Hematopoietic multipotent progenitor cell treated with erythropoietin and hydrocortisone succinate and interleukin-3 and kit ligand, for 15 days (in vitro differentiated cells): ENCODE results near the gene LAPTM4A.

Experiments used
- DNase-seq: peaks from one replicate; pipeline ENCODE4 v3.0.0-alpha.2; 2015; ENCODE audit warnings: low spot score

LAPTM4A gene

DNA sequence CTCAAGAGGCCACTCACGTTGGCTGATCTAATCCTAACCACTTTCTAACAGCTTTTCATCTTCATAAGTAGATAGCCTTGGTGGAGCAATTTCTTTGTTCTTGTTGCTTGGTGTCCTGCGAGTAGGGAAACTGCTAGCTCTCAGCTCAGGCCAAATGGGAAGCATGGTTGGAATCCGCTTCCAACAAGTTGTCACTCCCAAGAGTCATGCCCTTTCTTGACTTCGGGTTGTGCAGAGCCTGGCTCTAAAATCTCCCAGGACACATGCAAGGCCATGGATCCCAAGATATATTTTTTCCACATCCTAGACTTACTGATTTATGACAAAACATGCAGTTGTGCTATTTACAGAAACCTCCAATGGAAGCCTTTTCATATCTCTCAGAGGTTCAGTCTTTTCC is 31.7 kb downstream of the LAPTM4A start:
- DNase-seq = no peak

DNA sequence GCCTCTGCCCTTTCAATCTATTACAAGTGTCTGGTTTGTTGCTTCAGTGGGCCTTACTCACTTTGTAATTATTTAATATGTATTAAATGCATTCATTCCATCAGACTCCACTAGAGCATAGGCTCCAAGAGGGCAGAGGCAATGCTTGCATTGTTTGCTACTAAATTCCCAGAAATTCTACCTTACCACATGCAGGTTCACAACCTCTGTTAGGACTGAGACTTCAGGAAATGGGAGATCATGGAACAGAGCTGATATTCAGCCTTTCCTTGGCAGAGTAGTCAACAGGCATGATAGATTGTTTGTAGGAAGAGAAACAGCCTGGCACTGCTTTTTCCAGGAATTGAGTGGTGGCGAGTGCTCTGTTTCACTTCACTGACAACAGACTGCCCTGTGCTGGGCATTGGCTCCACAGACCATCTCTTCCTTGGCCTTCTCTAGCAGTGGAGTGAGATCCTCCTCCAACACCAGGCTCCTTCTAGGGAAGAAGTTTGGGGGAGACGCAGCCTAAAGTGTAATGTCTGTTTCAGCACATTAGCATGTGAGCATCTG is 32.8 kb downstream of the LAPTM4A start:
- DNase-seq = no peak

DNA sequence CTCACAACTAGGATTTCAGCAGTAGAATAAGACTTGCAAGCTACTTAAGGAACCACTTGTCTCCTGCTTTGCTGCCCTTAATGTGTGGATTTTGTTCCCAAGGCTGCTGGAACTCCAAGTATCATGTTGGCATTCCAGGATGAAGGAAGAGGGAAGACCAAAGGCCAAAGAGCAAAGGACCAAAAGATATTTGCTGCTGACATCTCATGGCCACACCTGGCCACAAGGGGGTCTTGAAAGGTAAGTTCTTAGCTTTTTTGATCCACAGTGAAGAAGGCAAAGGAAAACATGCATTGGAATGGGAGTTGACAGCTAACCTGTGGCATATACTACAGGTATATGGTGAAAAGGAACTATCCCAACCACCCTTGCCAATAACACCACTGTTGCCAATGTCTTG is 35.1 kb downstream of the LAPTM4A start:
- DNase-seq = no peak

DNA sequence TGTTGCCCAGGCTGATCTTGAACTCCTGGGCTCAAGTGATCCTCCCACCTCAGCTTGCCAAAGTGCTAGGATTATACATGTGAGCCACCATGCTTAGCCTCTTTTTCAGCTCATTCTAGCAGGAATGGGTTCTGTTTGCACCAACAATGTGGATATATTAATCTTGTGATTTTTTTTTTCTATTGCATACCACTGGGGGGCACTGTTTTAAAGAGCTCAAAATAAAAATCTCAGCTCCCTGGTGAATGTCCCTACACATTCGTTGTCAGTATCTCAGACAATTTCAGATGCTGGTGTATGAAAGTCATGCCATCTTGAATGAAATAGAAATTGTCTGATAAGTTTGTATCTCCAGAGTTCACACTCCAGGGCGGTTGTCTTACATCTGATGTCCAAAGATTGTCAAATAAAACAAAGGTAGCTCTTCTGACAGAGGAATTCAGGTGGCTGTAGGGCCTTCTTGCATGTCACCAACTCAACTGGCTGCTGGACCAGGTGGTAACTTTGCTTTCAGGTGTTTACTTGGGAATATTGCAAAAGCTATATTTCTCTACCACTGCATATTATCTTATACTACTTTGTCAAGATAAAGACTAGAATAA is 35.8 kb downstream of the LAPTM4A start:
- DNase-seq = peak; percentile 63

DNA sequence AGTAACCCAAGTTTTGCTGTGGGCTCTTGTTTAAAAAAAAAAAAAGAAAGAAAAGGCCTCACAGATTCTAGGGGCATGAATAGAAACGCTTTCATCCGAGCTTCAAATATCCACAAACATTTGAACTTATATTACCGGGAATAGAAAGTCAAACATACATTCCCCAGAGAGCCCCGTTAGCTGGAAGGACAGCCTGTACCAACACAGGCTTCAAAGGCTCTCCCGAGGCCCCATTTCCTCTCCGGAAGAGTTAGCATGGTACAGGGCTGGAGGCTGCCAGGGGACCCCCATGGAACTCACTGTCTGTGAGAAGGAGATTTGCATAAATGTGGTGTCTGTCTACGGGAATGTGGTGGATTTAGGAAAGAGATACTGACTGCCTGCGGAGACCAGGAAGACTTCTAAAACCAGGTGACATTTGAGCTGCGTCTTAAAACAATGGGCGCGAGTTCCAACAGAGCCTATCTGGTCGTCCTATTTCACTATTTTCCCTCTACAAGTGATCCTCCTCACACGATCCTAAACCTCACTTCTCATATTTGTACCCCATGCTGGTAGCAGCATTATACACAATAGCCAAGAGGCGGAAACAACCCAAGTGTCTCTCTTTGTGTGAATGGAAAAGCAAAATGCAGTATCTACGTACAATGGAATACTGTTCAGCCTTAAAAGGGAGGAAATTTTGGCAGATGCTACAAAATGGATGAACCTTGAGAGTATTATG is 38.1 kb downstream of the LAPTM4A start:
- no peak for DNase-seq

DNA sequence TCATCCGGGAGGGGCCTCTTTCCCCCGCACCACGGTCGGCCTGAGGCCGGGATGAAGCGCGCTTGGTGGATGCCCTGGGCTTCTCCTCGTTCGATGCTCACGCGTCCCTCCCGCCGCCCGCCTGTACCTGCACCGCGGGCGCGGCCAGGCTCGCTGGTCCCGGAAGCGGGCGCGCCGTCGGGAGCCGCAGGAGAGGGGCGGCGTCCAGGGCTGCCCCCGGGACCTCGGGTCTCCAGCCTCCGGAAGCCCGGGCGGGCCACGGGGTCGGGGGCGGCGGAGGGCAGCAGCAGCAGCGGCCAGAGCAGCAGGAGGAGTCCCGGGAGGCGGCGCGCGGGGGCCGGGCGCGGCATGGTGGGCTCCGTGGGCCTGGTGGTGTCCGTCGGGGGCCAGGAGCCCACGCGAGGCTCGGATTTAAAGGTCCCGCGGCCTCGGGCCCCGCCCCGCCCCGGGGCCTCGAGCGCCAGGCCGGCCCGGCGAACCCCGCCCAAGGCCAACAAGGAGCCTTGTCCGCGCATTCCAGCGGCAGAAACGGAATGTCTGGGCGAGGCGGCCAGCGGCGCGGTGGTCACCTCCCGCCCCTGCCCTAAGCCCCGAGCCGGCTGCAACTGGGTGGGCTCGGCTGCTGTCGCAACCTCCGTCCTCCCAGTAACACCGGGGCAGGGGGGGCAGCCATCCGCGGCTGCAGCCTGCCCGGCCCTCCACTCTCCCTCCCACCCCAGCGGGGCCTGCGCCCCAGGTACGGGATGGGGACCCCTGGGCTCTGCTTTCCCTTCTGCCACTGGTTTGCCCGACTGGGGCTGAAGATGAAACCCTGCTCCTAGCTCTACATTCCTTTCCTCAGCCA is 38.9 kb downstream of the LAPTM4A start, which contains the start of gene MATN3:
Gene MATN3, minus strand, starts transcription at position 387 of the 844 bp plus-strand sequence. Its CDS starts 37 bp downstream, at position 350.
- no peak for DNase-seq

DNA sequence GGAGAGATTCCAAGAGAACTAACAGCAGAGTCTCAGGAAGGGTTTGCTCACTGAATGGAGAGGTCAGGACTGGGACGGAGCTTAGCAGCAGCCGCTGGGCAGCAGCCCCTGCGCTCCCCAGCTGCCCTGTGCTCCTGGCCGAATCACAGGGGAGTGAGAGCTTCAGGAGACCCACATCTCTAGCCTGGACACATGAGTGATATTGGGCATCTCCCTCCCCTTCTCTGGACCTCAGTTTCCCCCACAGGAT is 39.5 kb downstream of the LAPTM4A start:
- DNase-seq = no peak

DNA sequence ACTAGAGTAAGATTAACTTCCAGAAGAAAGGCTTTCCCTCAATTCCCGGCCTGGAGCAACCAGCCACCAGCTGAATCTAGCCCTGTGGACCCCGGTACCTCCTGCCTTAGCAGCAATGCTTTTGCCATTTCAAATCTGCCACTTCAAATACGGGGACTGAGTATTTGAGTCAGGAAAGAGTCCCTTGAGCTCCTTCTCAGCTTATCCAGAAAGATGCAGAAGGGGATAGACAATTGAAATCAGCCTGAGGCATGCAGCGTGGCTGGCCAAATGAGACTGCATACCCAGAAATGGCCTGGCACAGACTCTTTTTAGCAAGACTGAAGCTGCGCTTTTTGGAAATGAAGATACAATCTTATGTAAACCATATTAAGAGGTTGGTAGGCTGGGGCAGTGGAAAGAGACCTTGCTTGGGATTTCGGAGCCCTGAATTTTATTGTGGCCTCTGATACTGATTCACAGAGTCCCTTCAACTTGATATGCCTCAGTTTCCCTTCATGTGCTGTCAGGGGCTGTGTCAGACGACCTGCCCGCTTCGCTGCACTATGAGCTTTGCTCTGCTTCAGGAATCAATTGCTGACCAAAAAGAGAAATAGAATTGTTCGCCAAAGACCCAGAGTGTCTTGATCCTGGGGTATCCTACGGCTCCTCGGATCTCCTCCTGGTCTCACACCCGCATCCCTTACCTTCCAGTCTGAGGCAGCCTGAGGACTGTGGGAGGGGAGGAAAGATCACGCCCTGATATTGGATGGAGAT is 40.0 kb downstream of the LAPTM4A start:
- DNase-seq = no peak

DNA sequence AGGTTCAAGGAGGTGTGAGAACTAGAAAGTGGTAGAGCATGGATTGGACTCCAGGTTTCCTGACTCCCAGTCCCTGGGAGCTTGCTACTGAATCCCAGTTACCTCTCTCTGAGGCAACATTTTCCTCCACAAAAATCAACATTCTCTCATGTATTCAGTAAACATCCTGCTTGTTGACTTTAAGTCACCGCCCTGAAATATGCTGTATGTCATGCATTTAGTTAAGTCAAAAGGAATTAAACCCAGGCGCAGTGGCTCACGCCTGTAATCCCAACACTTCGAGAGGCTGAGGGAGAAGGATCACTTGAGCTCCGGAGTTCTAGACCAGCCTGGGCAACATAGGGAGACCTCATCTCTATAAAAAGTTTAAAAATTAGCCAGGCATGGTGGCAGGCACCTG is 42.7 kb downstream of the LAPTM4A start:
- DNase-seq = no peak

DNA sequence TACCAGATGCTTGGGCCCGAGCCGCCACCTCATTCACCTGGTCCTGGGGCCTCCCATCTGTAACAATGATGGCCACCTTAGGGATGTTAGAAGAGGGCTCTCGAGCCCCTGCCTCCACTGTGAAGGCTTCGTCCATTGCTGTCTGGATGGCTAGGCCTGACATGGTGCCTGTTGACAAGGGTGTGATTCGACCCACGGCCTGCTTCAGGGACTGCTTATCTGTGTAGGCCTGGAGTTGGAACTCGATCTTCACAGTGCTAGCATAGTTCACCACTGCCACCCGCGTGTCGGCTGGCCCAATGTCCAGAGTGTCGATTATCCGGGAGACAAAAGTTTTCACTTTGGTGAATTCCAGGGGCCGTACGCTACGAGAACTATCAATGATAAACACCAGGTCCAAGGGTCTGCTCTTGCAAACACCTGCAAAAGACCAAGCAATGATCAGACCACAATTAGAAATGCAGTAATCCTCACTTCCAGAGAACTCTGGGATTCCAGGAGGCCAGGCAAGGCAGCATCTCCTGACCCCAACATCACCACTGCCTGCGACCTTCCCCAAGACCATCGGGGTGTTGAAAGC is 45.4 kb downstream of the LAPTM4A start:
- DNase-seq = no peak

DNA sequence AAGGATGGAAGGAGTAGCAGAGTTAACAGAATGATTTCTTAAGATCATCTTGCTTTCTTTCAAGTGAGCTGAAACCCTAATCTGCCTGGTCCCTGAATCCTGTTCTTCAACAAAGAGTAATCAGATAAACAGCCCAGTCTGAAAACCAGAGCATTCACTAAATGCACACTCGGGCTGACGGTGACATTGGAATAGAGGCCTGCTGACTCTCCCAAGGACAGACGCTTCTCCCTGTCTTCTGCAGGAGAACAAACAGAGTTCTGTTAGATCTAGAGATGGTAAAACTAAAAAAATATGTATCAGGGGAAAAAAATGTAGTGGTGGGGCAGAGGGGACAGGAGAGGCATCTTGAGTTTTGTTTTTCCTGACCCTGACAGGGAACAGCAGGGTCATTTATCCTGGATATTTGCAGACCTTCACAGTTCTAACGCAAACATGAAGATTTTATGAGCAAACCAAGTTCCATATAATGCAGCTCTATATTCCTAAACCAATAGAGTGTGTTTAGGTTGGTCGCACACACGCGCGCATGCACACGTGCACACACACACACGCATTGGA is 46.3 kb downstream of the LAPTM4A start:
- no peak for DNase-seq

DNA sequence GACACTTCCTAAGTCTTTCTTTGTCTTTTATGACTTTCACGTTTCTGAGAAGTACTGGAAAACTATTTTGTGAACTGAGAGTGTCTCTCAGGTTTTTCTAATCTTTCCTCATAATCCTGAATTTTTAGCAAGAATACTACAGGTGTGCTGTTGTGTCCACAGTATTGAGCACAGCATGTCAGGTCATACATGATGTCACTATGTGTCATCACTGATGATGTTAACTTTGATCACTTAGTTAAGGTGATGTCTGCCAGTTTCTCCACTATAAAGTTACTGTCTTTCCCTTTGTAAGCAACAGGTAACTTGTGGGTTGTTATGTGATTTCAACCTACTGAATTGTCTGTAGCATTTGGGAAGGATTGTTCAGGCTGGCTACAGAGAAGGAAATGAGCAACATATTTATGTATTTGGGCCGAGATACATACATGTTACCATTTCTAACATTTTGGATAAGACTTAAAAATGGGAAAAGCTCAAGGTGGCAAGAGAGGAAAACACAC is 50.0 kb downstream of the LAPTM4A start:
- no peak for DNase-seq

DNA sequence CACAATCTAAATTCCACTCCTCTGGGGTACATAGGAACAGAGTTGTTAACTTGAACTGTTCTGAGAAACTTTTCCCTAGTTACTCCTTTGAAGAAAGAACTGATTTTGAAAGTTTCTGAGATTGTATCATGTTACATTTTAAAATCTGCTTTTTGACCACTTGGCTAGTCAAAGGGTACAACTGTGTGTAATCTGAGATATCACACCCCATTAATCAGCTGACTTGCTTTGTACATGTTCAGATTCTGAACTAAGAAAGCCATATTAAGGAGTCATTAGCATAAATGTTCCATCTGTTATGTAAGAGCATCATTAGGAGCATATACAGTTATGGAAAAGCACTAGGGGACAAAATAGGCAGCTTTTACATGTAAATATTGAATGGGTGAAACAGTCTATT is 57.7 kb downstream of the LAPTM4A start:
- no peak for DNase-seq

DNA sequence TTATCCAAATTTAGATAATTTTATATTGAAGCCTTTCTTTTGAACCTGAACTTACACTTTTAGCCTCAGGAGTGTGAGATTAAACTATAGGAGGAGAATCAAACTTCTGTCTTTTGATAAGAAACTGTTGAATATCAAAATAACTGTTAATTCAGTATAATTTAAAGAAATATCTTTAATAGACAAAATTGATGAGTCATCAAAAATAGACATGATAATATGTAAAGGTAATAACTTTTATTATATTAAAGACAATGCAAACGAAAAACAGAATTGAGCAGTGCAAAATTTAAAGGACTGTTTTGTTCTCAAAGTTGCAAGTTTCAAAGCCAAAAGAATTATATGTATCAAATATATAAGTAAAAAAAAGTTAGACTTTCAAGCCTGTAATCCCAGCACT is 59.5 kb downstream of the LAPTM4A start:
- no peak for DNase-seq

DNA sequence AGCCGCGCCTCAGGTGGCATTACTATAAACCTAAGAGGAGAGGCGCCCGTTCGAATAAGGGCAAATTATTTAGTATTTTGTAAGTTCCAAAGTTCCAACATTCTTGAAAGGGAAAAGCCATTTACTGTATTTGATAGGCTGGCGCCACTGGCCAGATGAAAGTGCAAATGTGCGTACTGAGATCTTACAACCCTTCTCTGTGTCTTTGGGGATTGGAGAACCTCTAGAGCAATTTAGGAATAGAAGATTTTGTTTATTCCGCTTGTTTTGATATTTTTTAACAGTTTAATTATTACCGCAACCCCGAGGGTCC is 61.1 kb downstream of the LAPTM4A start:
- no peak for DNase-seq

DNA sequence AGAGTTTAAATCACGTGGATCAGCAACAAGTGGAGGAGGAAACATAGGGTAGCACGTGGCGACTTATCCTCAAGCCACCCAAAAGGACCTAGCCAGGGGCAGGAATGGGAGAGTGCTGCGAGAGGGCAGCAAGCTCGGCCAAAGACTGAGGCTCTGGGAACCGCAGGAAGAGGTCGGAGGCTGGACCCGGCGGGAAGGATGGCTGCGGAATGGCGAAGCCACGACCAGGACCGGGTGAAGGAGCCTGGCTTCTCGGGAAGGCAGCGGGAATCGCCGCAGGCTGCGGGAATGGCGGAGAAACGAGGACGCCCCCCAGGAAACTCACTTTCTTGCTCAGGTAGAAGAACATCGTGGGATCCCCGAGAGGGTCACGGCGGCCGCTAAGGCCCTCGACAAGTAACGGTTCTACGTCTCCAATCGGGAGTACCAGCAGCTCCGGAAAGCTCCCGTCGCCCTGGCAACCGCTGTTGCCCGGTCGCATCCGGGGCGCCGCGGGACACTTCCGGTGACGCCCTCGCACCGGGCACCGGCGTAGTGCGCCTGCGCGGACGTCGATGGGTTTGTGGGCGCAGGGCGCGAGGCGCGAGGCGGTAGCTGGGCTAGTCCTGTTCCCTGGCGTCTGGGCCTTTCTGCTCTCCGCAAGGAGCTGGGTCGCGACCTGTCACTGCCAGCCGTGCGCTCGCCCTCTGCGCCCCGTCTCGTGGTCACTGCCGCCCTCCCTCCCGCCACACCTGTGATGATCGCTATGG is 61.6 kb downstream of the LAPTM4A start, which contains the start of gene WDR35:
Gene WDR35, minus strand, starts transcription at position 439 of the 749 bp plus-strand sequence. Its CDS starts 90 bp downstream, at position 349.
- peak; percentile 88 for DNase-seq

DNA sequence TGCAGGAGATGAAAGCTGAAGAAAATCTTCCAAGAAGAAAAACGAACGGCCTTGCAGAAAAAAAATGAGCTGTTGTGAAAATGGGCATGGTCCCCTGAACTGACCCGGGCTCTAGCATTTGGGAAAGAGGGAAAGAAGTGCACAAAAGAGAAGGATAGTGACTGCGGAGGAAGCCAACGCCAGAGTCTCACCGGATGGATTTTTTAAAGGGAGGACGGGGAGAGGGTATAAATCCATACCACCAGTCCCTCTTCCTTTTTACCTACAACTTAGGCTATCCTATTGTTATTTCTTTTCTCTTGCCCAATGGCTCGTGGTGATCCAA is 62.1 kb downstream of the LAPTM4A start:
- no peak for DNase-seq

DNA sequence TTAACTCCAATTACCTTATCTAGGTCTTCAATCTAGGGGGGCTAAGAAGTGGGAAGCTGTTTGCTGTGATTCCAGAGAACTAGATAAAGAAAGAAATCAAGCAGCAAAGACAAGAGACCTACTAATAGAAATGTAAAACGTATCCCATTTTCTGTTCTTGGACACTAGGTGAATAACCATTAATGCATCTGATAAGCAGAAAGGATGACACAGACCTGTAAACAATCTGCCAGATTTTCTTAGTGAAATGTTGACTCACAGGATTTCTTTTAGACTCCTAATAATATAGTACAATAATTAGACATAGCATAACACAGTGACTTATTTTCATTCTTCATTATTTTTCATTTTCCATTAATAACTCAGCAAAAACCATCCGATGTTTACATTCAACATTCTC is 62.8 kb downstream of the LAPTM4A start:
- DNase-seq = no peak

DNA sequence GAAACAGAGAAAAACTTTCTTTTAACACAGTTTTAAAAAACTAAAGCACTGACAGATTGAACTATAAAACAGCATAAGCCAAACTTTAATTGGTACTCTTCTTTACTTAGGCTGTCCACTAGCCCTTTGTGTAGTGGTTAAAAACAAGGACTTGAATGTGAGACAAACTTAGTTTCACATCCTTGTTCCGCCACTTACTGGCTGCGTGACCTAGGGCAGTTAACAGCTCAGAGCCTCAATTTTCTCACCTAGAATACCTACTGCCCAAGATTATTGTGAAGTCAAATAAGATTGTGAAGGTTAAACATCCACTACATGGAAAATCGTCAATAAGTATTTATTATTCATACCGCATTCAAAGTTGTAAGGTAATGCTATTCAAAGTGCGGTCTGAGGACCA is 63.5 kb downstream of the LAPTM4A start:
- DNase-seq = no peak
